Endometrial microvascular endothelial cells (primary cell): ENCODE measurements around the gene ARHGAP42. TPM values are rescaled to one million over a fixed set of nuclear protein-coding genes. Genes with fewer than 3 reads are reported as not detected.

Experiments used
- in situ Hi-C: cut with HindIII; loops from 2 replicates; pipeline ENCODE4 v1.10.0; 2017; ENCODE audit warnings: low sequenced_read_pairs, low pct_unique_long_range_greater_than_20kb; ENCODE audit errors: inconsistent ontology term
- total RNA-seq: library from RNA; depleted of rRNA; stranded (reverse); fragments of >200 nt; gene quantifications from one replicate; pipeline ENCODE4 v1.2.3, GENCODE V29; 2015; ENCODE audit errors: inconsistent ontology term

Gene ARHGAP42
- total RNA-seq, 1 donor from 2014 or later = 6.2 TPM

GRCh38 chr11:100849009-100849900 is 162.2 kb downstream of the ARHGAP42 start:
- in situ Hi-C loops = no loop called here

GRCh38 chr11:100849901-100850235 is 162.8 kb downstream of the ARHGAP42 start:
- in situ Hi-C loops = no loop called here

- in situ Hi-C loops = no loop called here
Observed at GRCh38 chr11:100851147-100851546, 164.1 kb downstream of the ARHGAP42 start.

- in situ Hi-C loops = no loop called here
Observed at GRCh38 chr11:100851584-100852152, 164.6 kb downstream of the ARHGAP42 start.

GRCh38 chr11:100855466-100856067 is 168.5 kb downstream of the ARHGAP42 start:
- in situ Hi-C loops = no loop called here

- in situ Hi-C loops = no loop called here
Observed at GRCh38 chr11:100857236-100858005, 170.3 kb downstream of the ARHGAP42 start.

GRCh38 chr11:100860318-100861155 is 173.4 kb downstream of the ARHGAP42 start:
- in situ Hi-C loops = no loop called here

GRCh38 chr11:100861212-100861611 is 174.1 kb downstream of the ARHGAP42 start:
- in situ Hi-C loops = no loop called here

GRCh38 chr11:100863080-100863581 is 176.0 kb downstream of the ARHGAP42 start:
- in situ Hi-C loops = no loop called here

GRCh38 chr11:100865443-100866065 is 178.5 kb downstream of the ARHGAP42 start:
- in situ Hi-C loops = no loop called here

GRCh38 chr11:100866453-100866852 is 179.4 kb downstream of the ARHGAP42 start:
- in situ Hi-C loops = no loop called here

GRCh38 chr11:100867606-100868005 is 180.5 kb downstream of the ARHGAP42 start:
- in situ Hi-C loops = no loop called here

GRCh38 chr11:100869328-100869727 is 182.2 kb downstream of the ARHGAP42 start:
- in situ Hi-C loops = no loop called here

GRCh38 chr11:100870138-100870537 is 183.1 kb downstream of the ARHGAP42 start:
- in situ Hi-C loops = no loop called here

- in situ Hi-C loops = no loop called here
Observed at GRCh38 chr11:100872951-100873740, 186.1 kb downstream of the ARHGAP42 start.

- in situ Hi-C loops = no loop called here
Observed at GRCh38 chr11:100874203-100874602, 187.1 kb downstream of the ARHGAP42 start.

GRCh38 chr11:100875521-100875869 is 188.4 kb downstream of the ARHGAP42 start:
- in situ Hi-C loops = no loop called here
